ENCODE measurements around the gene B3GNT9. TPM values are rescaled to one million over a fixed set of nuclear protein-coding genes. Genes with fewer than 3 reads are reported as not detected.
A peak's percentile ranks its signal among the peaks of the same experiment; 100 is the strongest.

B3GNT9 gene
- total and polyA plus RNA-seq, 8 donors: 16.2 to 29.4 (median 19.9) TPM

GRCh38 chr16:67155295-67156142 is 4.7 kb upstream of the B3GNT9 start:
- intact Hi-C loops (cut with DNase I): loop anchor here in 1 of 2 donors (5.0 to 10.0 kb wide), 2 partner anchors 141 to 178 kb away; no protein-coding TSS in a partner anchor
- peak; percentile 76 to 97 (median 84) for DNase-seq
- peak; percentile 97 to 98 for TF ChIP-seq CTCF (IDR thresholded peaks at IDR 0.05)
- Histone ChIP-seq H3K4me3 (no peak overlapping the region), H3K27ac (no peak overlapping the region), H3K9me3 (no peaks in the 10 kb centered on the region), H3K36me3 (peaks cover 0 to 11% of the 10 kb centered on the region in 2 donors), H3K4me1 (peaks cover 4 to 49% of the 10 kb centered on the region in 2 donors), H3K27me3 (peaks cover 0 to 31% of the 10 kb centered on the region in 2 donors)
- ATAC-seq: peak; percentile 62

- intact Hi-C loops (cut with DNase I): loop anchor here in 1 of 2 donors (5.0 to 10.0 kb wide), 2 partner anchors 140 to 177 kb away; no protein-coding TSS in a partner anchor
Observed at GRCh38 chr16:67154578-67155294, 3.9 kb upstream of the B3GNT9 start.

GRCh38 chr16:67151431-67152097 is 766 bp upstream of the B3GNT9 start:
- H3K4me3 ChIP-seq: peak overlapping the region in 1 of 2 donors; percentile 59
- intact Hi-C loops (cut with DNase I): loop anchor here in 1 of 2 donors (10.0 kb wide), 1 partner anchor 137 kb away; no protein-coding TSS in a partner anchor

More at GRCh38 chr16:67154578-67155294, 3.9 kb upstream of the B3GNT9 start:
- Histone ChIP-seq H3K9me3 (no peaks in the 10 kb centered on the region), H3K4me1 (peaks cover 4 to 56% of the 10 kb centered on the region in 2 donors), H3K4me3 (no peak overlapping the region), H3K27ac (no peak overlapping the region), H3K27me3 (peaks cover 0 to 39% of the 10 kb centered on the region in 2 donors), H3K36me3 (peaks cover 0 to 11% of the 10 kb centered on the region in 2 donors)
- DNase-seq (no peak), ATAC-seq (no peak)
- TF ChIP-seq CTCF (IDR thresholded peaks at IDR 0.05): no peak

More at GRCh38 chr16:67151431-67152097, 766 bp upstream of the B3GNT9 start:
- H3K9me3 ChIP-seq: no peaks in the 10 kb centered on the region
- DNase-seq: no peak
- peaks cover 0 to 45% of the 10 kb centered on the region in 2 donors for H3K27me3 ChIP-seq
- no peak for ATAC-seq
- H3K4me1 ChIP-seq: peaks cover 4 to 42% of the 10 kb centered on the region in 2 donors
- TF ChIP-seq CTCF (IDR thresholded peaks at IDR 0.05): no peak
- peaks cover 0 to 41% of the 10 kb centered on the region in 2 donors for H3K36me3 ChIP-seq
- H3K27ac ChIP-seq: peak overlapping the region; percentile 73 to 87

Data from left lung (tissue), 10 donors.